ENCODE data around the gene ADGRL1.
"Not testable (repeated sequence)": the region's sequence is repeated elsewhere in the genome, so short reads cannot be mapped to it uniquely, and the experiment has no call there.

Gene ADGRL1

GRCh38 chr19:14182476-14182875, 23.5 kb downstream of the ADGRL1 start:
- H3K4me3 ChIP-seq (ENCODE audit: low read length) = no peak overlapping the region
- H3K9ac ChIP-seq (ENCODE audit: low read length) = no peak overlapping the region
- no peaks in the 10 kb centered on the region for H3K27me3 ChIP-seq (ENCODE audit: control insufficient read depth, insufficient read depth, low read length)

GRCh38 chr19:14181906-14182305, 24.1 kb downstream of the ADGRL1 start:
- Histone ChIP-seq H3K4me1 (ENCODE audit: control insufficient read depth, insufficient read depth, low read length) (no peaks in the 10 kb centered on the region), H3K27me3 (ENCODE audit: control insufficient read depth, insufficient read depth, low read length) (no peaks in the 10 kb centered on the region), H3K9me3 (ENCODE audit: control insufficient read depth, low read length) (no peaks in the 10 kb centered on the region), H3K36me3 (ENCODE audit: control insufficient read depth, insufficient read depth, low read length) (no peaks in the 10 kb centered on the region), H3K4me3 (ENCODE audit: low read length) (no peak overlapping the region), H3K9ac (ENCODE audit: low read length) (no peak overlapping the region)

More at GRCh38 chr19:14182476-14182875, 23.5 kb downstream of the ADGRL1 start:
- no peaks in the 10 kb centered on the region for H3K36me3 ChIP-seq (ENCODE audit: control insufficient read depth, insufficient read depth, low read length)
- H3K9me3 ChIP-seq (ENCODE audit: control insufficient read depth, low read length) = no peaks in the 10 kb centered on the region
- H3K4me1 ChIP-seq (ENCODE audit: control insufficient read depth, insufficient read depth, low read length) = no peaks in the 10 kb centered on the region

GRCh38 chr19:14181199-14181598, 24.8 kb downstream of the ADGRL1 start:
- H3K27me3 ChIP-seq (ENCODE audit: control insufficient read depth, insufficient read depth, low read length); H3K36me3 ChIP-seq (ENCODE audit: control insufficient read depth, insufficient read depth, low read length); H3K9me3 ChIP-seq (ENCODE audit: control insufficient read depth, low read length); H3K4me3 ChIP-seq (ENCODE audit: low read length); H3K9ac ChIP-seq (ENCODE audit: low read length); H3K4me1 ChIP-seq (ENCODE audit: control insufficient read depth, insufficient read depth, low read length): not testable (repeated sequence)

- Histone ChIP-seq H3K4me3 (ENCODE audit: low read length) (no peak overlapping the region), H3K36me3 (ENCODE audit: control insufficient read depth, insufficient read depth, low read length) (no peaks in the 10 kb centered on the region), H3K27me3 (ENCODE audit: control insufficient read depth, insufficient read depth, low read length) (no peaks in the 10 kb centered on the region), H3K9me3 (ENCODE audit: control insufficient read depth, low read length) (no peaks in the 10 kb centered on the region), H3K9ac (ENCODE audit: low read length) (no peak overlapping the region), H3K4me1 (ENCODE audit: control insufficient read depth, insufficient read depth, low read length) (no peaks in the 10 kb centered on the region)
Measured at GRCh38 chr19:14177496-14178074, 28.4 kb downstream of the ADGRL1 start.

GRCh38 chr19:14175351-14175792, 30.6 kb downstream of the ADGRL1 start:
- H3K27me3 ChIP-seq (ENCODE audit: control insufficient read depth, insufficient read depth, low read length) = no peaks in the 10 kb centered on the region
- H3K4me3 ChIP-seq (ENCODE audit: low read length) = no peak overlapping the region
- no peaks in the 10 kb centered on the region for H3K4me1 ChIP-seq (ENCODE audit: control insufficient read depth, insufficient read depth, low read length)
- H3K36me3 ChIP-seq (ENCODE audit: control insufficient read depth, insufficient read depth, low read length) = no peaks in the 10 kb centered on the region
- no peaks in the 10 kb centered on the region for H3K9me3 ChIP-seq (ENCODE audit: control insufficient read depth, low read length)
- H3K9ac ChIP-seq (ENCODE audit: low read length) = no peak overlapping the region

GRCh38 chr19:14174883-14175282, 31.1 kb downstream of the ADGRL1 start:
- Histone ChIP-seq H3K4me1 (ENCODE audit: control insufficient read depth, insufficient read depth, low read length) (no peaks in the 10 kb centered on the region), H3K4me3 (ENCODE audit: low read length) (no peak overlapping the region), H3K9ac (ENCODE audit: low read length) (no peak overlapping the region), H3K9me3 (ENCODE audit: control insufficient read depth, low read length) (no peaks in the 10 kb centered on the region), H3K36me3 (ENCODE audit: control insufficient read depth, insufficient read depth, low read length) (no peaks in the 10 kb centered on the region), H3K27me3 (ENCODE audit: control insufficient read depth, insufficient read depth, low read length) (no peaks in the 10 kb centered on the region)

GRCh38 chr19:14168993-14169392, 37.0 kb downstream of the ADGRL1 start:
- H3K27me3 ChIP-seq (ENCODE audit: control insufficient read depth, insufficient read depth, low read length) = no peaks in the 10 kb centered on the region
- no peak overlapping the region for H3K9ac ChIP-seq (ENCODE audit: low read length)
- H3K36me3 ChIP-seq (ENCODE audit: control insufficient read depth, insufficient read depth, low read length) = no peaks in the 10 kb centered on the region
- H3K4me3 ChIP-seq (ENCODE audit: low read length) = no peak overlapping the region
- H3K9me3 ChIP-seq (ENCODE audit: control insufficient read depth, low read length) = no peaks in the 10 kb centered on the region
- H3K4me1 ChIP-seq (ENCODE audit: control insufficient read depth, insufficient read depth, low read length) = no peaks in the 10 kb centered on the region

- Histone ChIP-seq H3K36me3 (ENCODE audit: control insufficient read depth, insufficient read depth, low read length) (no peaks in the 10 kb centered on the region), H3K9me3 (ENCODE audit: control insufficient read depth, low read length) (no peaks in the 10 kb centered on the region), H3K4me1 (ENCODE audit: control insufficient read depth, insufficient read depth, low read length) (no peaks in the 10 kb centered on the region), H3K27me3 (ENCODE audit: control insufficient read depth, insufficient read depth, low read length) (no peaks in the 10 kb centered on the region), H3K9ac (ENCODE audit: low read length) (no peak overlapping the region), H3K4me3 (ENCODE audit: low read length) (no peak overlapping the region)
Measured at GRCh38 chr19:14168259-14168972, 37.6 kb downstream of the ADGRL1 start.

- no peaks in the 10 kb centered on the region for H3K4me1 ChIP-seq (ENCODE audit: control insufficient read depth, insufficient read depth, low read length)
- no peaks in the 10 kb centered on the region for H3K9me3 ChIP-seq (ENCODE audit: control insufficient read depth, low read length)
- no peak overlapping the region for H3K9ac ChIP-seq (ENCODE audit: low read length)
- no peaks in the 10 kb centered on the region for H3K27me3 ChIP-seq (ENCODE audit: control insufficient read depth, insufficient read depth, low read length)
- no peak overlapping the region for H3K4me3 ChIP-seq (ENCODE audit: low read length)
- no peaks in the 10 kb centered on the region for H3K36me3 ChIP-seq (ENCODE audit: control insufficient read depth, insufficient read depth, low read length)
Measured at GRCh38 chr19:14167576-14168138, 38.3 kb downstream of the ADGRL1 start.

GRCh38 chr19:14166999-14167575, 38.9 kb downstream of the ADGRL1 start:
- H3K4me3 ChIP-seq (ENCODE audit: low read length) = no peak overlapping the region
- H3K9me3 ChIP-seq (ENCODE audit: control insufficient read depth, low read length) = no peaks in the 10 kb centered on the region
- H3K27me3 ChIP-seq (ENCODE audit: control insufficient read depth, insufficient read depth, low read length) = no peaks in the 10 kb centered on the region
- no peaks in the 10 kb centered on the region for H3K36me3 ChIP-seq (ENCODE audit: control insufficient read depth, insufficient read depth, low read length)
- no peaks in the 10 kb centered on the region for H3K4me1 ChIP-seq (ENCODE audit: control insufficient read depth, insufficient read depth, low read length)
- H3K9ac ChIP-seq (ENCODE audit: low read length) = no peak overlapping the region

GRCh38 chr19:14165990-14166830, 39.8 kb downstream of the ADGRL1 start:
- no peak overlapping the region for H3K4me3 ChIP-seq (ENCODE audit: low read length)
- no peaks in the 10 kb centered on the region for H3K4me1 ChIP-seq (ENCODE audit: control insufficient read depth, insufficient read depth, low read length)
- no peaks in the 10 kb centered on the region for H3K9me3 ChIP-seq (ENCODE audit: control insufficient read depth, low read length)
- no peak overlapping the region for H3K9ac ChIP-seq (ENCODE audit: low read length)
- no peaks in the 10 kb centered on the region for H3K27me3 ChIP-seq (ENCODE audit: control insufficient read depth, insufficient read depth, low read length)
- no peaks in the 10 kb centered on the region for H3K36me3 ChIP-seq (ENCODE audit: control insufficient read depth, insufficient read depth, low read length)
